SU-DHL-6 (cell line): ENCODE results near the gene SPATA16.

Experiments used
- EZH2phosphoT487 ChIP-seq: fragments of 200-600 bp; sonication (generic), shearing (Covaris generic); conservative IDR thresholded peaks from 2 replicates; pipeline ENCODE4 v1.6.1; 2018; ENCODE audit warnings: mild to moderate bottlenecking, antibody characterized with exemption, low read length, moderate library complexity, mixed read lengths
- TF ChIP-seq, protein P1 (sequence below): fragments of 200-600 bp; sonication (generic); IDR thresholded peaks from one replicate; pipeline ENCODE4 v1.5.1; 2017; ENCODE audit warnings: antibody characterized with exemption, mild to moderate bottlenecking, low read length, moderate library complexity; ENCODE audit not compliant: insufficient read depth, poor library complexity, severe bottlenecking

DNA sequence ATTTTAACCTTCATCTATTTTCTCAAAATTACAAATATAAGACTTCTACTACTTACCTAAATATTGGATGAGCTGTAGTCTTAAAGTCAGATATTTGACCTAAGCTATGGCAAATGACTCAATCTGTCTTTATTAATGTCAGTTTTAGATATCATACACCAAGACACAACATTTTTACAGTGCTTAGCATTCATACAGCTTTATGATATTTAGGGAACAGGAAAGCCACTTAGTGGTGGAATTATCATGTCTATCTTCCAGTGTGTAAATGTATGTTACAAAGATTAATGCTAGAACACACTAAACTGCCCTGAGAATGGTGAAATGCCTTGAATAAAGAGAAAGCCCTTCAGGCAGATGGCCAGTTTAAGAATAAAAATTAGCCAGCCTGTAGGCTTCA is 135.0 kb downstream of the SPATA16 start:
- TF ChIP-seq, protein P1, sequence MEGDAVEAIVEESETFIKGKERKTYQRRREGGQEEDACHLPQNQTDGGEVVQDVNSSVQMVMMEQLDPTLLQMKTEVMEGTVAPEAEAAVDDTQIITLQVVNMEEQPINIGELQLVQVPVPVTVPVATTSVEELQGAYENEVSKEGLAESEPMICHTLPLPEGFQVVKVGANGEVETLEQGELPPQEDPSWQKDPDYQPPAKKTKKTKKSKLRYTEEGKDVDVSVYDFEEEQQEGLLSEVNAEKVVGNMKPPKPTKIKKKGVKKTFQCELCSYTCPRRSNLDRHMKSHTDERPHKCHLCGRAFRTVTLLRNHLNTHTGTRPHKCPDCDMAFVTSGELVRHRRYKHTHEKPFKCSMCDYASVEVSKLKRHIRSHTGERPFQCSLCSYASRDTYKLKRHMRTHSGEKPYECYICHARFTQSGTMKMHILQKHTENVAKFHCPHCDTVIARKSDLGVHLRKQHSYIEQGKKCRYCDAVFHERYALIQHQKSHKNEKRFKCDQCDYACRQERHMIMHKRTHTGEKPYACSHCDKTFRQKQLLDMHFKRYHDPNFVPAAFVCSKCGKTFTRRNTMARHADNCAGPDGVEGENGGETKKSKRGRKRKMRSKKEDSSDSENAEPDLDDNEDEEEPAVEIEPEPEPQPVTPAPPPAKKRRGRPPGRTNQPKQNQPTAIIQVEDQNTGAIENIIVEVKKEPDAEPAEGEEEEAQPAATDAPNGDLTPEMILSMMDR = no peak
- TF ChIP-seq EZH2phosphoT487 = no peak
